Measurements from ENCODE around the gene TAS1R2.

The TAS1R2 gene

GRCh38 chr1:18883636-18884418 is 24.4 kb upstream of the TAS1R2 start:
- peak; percentile 58 for DNase-seq

GRCh38 chr1:18883079-18883478 is 23.6 kb upstream of the TAS1R2 start:
- no peak for DNase-seq

- no peak for DNase-seq
These were observed 23.0 kb upstream of the TAS1R2 start for GRCh38 chr1:18882486-18882885.

- no peak for DNase-seq
These were observed 22.4 kb upstream of the TAS1R2 start for GRCh38 chr1:18881642-18882431.

- no peak for DNase-seq
These were observed 21.7 kb upstream of the TAS1R2 start for GRCh38 chr1:18881164-18881563.

GRCh38 chr1:18880585-18880984 is 21.1 kb upstream of the TAS1R2 start:
- DNase-seq = no peak

GRCh38 chr1:18879791-18880309 is 20.4 kb upstream of the TAS1R2 start:
- no peak for DNase-seq

GRCh38 chr1:18879215-18879790 is 19.8 kb upstream of the TAS1R2 start:
- DNase-seq = no peak

GRCh38 chr1:18878538-18879214 is 19.2 kb upstream of the TAS1R2 start:
- DNase-seq = no peak

GRCh38 chr1:18877282-18877681 is 17.8 kb upstream of the TAS1R2 start:
- no peak for DNase-seq

GRCh38 chr1:18876210-18876609 is 16.8 kb upstream of the TAS1R2 start:
- no peak for DNase-seq

GRCh38 chr1:18875796-18876128 is 16.3 kb upstream of the TAS1R2 start:
- no peak for DNase-seq

- peak; percentile 73 for DNase-seq
These were observed 15.8 kb upstream of the TAS1R2 start for GRCh38 chr1:18875107-18875795.

GRCh38 chr1:18874600-18874999 is 15.1 kb upstream of the TAS1R2 start:
- DNase-seq = no peak

GRCh38 chr1:18874036-18874435 is 14.6 kb upstream of the TAS1R2 start:
- no peak for DNase-seq

GRCh38 chr1:18872071-18872611 is 12.7 kb upstream of the TAS1R2 start:
- DNase-seq = no peak

GRCh38 chr1:18871401-18872070 is 12.1 kb upstream of the TAS1R2 start:
- DNase-seq = no peak

- no peak for DNase-seq
These were observed 11.5 kb upstream of the TAS1R2 start for GRCh38 chr1:18870957-18871356.

GRCh38 chr1:18870595-18870865 is 11.1 kb upstream of the TAS1R2 start:
- peak; percentile 6 for DNase-seq

- DNase-seq = no peak
These were observed 10.6 kb upstream of the TAS1R2 start for GRCh38 chr1:18869847-18870594.

- no peak for DNase-seq
These were observed 9.5 kb upstream of the TAS1R2 start for GRCh38 chr1:18868801-18869424.
